HCT116 (cell line): ENCODE results near the gene SYNGAP1. TPM values are rescaled to one million over a fixed set of nuclear protein-coding genes. Genes with fewer than 3 reads are reported as not detected.
A peak's percentile ranks its signal among the peaks of the same experiment; 100 is the strongest.

Experiments
- ATAC-seq: fragments of 200-7000 bp; cut with Tn5 transposase; 2 replicates; pipeline ENCODE4 v1.9.1; 2020; ENCODE audit warnings: mild to moderate bottlenecking, moderate library complexity
- BruUV-seq: library from RNA; stranded (reverse); fragments of 400-500 nt; replicated peaks from 2 replicates; lab custom pipeline; 2021; lab: Mats Ljungman, UMichigan
- CTCF ChIA-PET: fragments of 300-600 bp; sonication (Branson Sonifier 250); formaldehyde crosslinking; loops from one replicate; lab custom pipeline; 2021; ENCODE audit warnings: antibody characterized with exemption; lab: Charles Lee
- POLR2A ChIA-PET: fragments of 300-600, 350-600 bp; sonication (Branson Sonifier 250); formaldehyde crosslinking; loops from one replicate; lab custom pipeline; 2021; ENCODE audit warnings: antibody characterized with exemption; lab: Charles Lee
- RAD21 ChIA-PET, 2 experiments: fragments of 300-600 bp; sonication (Branson Sonifier 250); formaldehyde crosslinking; loops; one replicate each; lab custom pipeline; 2023; ENCODE audit warnings: low total read pairs in 2 of 2; ENCODE audit not compliant: uncharacterized antibody in 2 of 2, unreplicated experiment in 2 of 2, low non-redundant PET in 1 of 2; lab: Charles Lee
- DNase-seq: peaks from one replicate; pipeline ENCODE4 v3.0.0-alpha.2; 2010; ENCODE audit warnings: low read depth, low spot score
- H2AFZ ChIP-seq: fragments of 200-600 bp; shearing (Covaris generic), sonication (generic); 2 replicates; pipeline ENCODE4 v1.6.1; 2017; ENCODE audit warnings: low read depth, mixed run types, mixed read lengths, antibody characterized with exemption, low read length; ENCODE audit not compliant: poor library complexity, severe bottlenecking
- H3K27ac ChIP-seq: 2 replicates; pipeline ENCODE4 v1.5.1; 2012; ENCODE audit warnings: low read depth, low read length
- H3K27me3 ChIP-seq: fragments of 200-600 bp; sonication (generic); 2 replicates; pipeline ENCODE4 v1.6.1; 2016; ENCODE audit warnings: mixed run types, low read length, mixed read lengths; ENCODE audit not compliant: insufficient read depth
- H3K36me3 ChIP-seq, 2 experiments: fragments of 200-500 bp in 1 of 2; fragments of 200-600 bp in 1 of 2; sonication (Bioruptor generic) in 1 of 2; sonication (generic) in 1 of 2; 2 replicates each; pipeline versions ENCODE4 v1.5.1 to v1.6.1; 2014 to 2016; ENCODE audit warnings: low read length in 2 of 2, inconsistent platforms in 1 of 2, mixed read lengths in 1 of 2, mixed run types in 1 of 2; ENCODE audit not compliant: insufficient read depth in 2 of 2, control insufficient read depth in 1 of 2
- H3K4me1 ChIP-seq, 2 experiments: fragments of 200-600 bp in 1 of 2; sonication (generic) in 1 of 2; 2 replicates each; pipeline versions ENCODE4 v1.5.1 to v1.6.1; 2012 to 2017; ENCODE audit warnings: low read length in 2 of 2, inconsistent platforms in 1 of 2, mild to moderate bottlenecking in 1 of 2, mixed read lengths in 1 of 2, mixed run types in 1 of 2, moderate library complexity in 1 of 2; ENCODE audit not compliant: insufficient read depth in 2 of 2, control insufficient read depth in 1 of 2
- H3K4me2 ChIP-seq: fragments of 200-600 bp; sonication (generic); 2 replicates; pipeline ENCODE4 v1.6.1; 2017; ENCODE audit warnings: mixed run types, low read length, mixed read lengths
- H3K4me3 ChIP-seq, 2 experiments: fragments of 200-600 bp in 1 of 2; sonication (generic) in 1 of 2; replicated peaks in 1 of 2; 2 replicates each; pipeline ENCODE4 v1.5.1; 2011 to 2016; ENCODE audit warnings: low read length in 2 of 2, control low read depth in 1 of 2, low read depth in 1 of 2, mild to moderate bottlenecking in 1 of 2, mixed read lengths in 1 of 2, mixed run types in 1 of 2
- H3K79me2 ChIP-seq: fragments of 200-600 bp; sonication (generic); 2 replicates; pipeline ENCODE4 v1.6.1; 2017; ENCODE audit warnings: mild to moderate bottlenecking, mixed run types, low read length, moderate library complexity, mixed read lengths; ENCODE audit not compliant: insufficient read depth
- H3K9ac ChIP-seq: fragments of 200-600 bp; sonication (generic); 2 replicates; pipeline ENCODE4 v1.6.1; 2016; ENCODE audit warnings: low read length, mixed read lengths
- H3K9me2 ChIP-seq: fragments of 200-600 bp; sonication (generic), shearing (Covaris generic); 2 replicates; pipeline ENCODE4 v1.6.1; 2017; ENCODE audit warnings: mixed run types, mild to moderate bottlenecking, moderate library complexity; ENCODE audit not compliant: insufficient read depth
- H3K9me3 ChIP-seq, 2 experiments: fragments of 200-500 bp in 1 of 2; fragments of 200-600 bp in 1 of 2; sonication (Bioruptor generic) in 1 of 2; sonication (generic) in 1 of 2; 2 replicates each; pipeline ENCODE4 v1.6.1; 2014 to 2017; ENCODE audit warnings: low read length in 2 of 2, mixed read lengths in 2 of 2, inconsistent platforms in 1 of 2, low read depth in 1 of 2, mild to moderate bottlenecking in 1 of 2, mixed run types in 1 of 2, moderate library complexity in 1 of 2; ENCODE audit not compliant: control insufficient read depth in 1 of 2, insufficient read depth in 1 of 2
- H4K20me1 ChIP-seq: fragments of 200-600 bp; sonication (generic), shearing (Covaris generic); 2 replicates; pipeline ENCODE4 v1.6.1; 2017; ENCODE audit warnings: mixed run types, mild to moderate bottlenecking, moderate library complexity; ENCODE audit not compliant: insufficient read depth
- EZH2 ChIP-seq: fragments of 200-600 bp; sonication (generic); IDR thresholded peaks from 2 replicates; pipeline ENCODE4 v1.6.1; 2017; ENCODE audit warnings: antibody characterized with exemption, mixed run types
- EZH2phosphoT487 ChIP-seq: fragments of 200-600 bp; IDR thresholded peaks from 2 replicates; pipeline ENCODE4 v1.6.1; 2018; ENCODE audit warnings: antibody characterized with exemption, borderline replicate concordance
- FOSL1 ChIP-seq: IDR thresholded peaks from 2 replicates; pipeline ENCODE4 v1.6.1; 2012; ENCODE audit warnings: low read depth
- JUND ChIP-seq: IDR thresholded peaks from 2 replicates; pipeline ENCODE4 v1.6.1; 2012
- POLR2A ChIP-seq: IDR thresholded peaks from 2 replicates; pipeline ENCODE4 v1.7.0; 2011; ENCODE audit warnings: borderline replicate concordance; ENCODE audit not compliant: insufficient read depth, insufficient read length; ENCODE audit errors: extremely low read depth
- RAD21 ChIP-seq: IDR thresholded peaks from 2 replicates; pipeline ENCODE4 v1.6.1; 2012; ENCODE audit warnings: low read depth, mild to moderate bottlenecking
- SP1 ChIP-seq: IDR thresholded peaks from 2 replicates; pipeline ENCODE4 v1.6.1; 2012; ENCODE audit warnings: low read depth
- ZFX ChIP-seq: fragments of 450-650 bp; IDR thresholded peaks from 2 replicates; pipeline ENCODE4 v1.6.1; 2017
- intact Hi-C: fragments of 100-400 bp; cut with micrococcal nuclease; formaldehyde crosslinking; loops from 2 replicates; pipeline ENCODE4 v1.10.0; 2022
- total RNA-seq: library from RNA; stranded (reverse); gene quantifications from one replicate; pipeline ENCODE4 v1.2.1, GENCODE V29; 2021; ENCODE audit not compliant: unreplicated experiment
- TF ChIP-seq, protein P1 (sequence below), 3 experiments: fragments of 200-600 bp in 1 of 3; sonication (generic) in 1 of 3; IDR thresholded peaks in 2 of 3; conservative IDR thresholded peaks in 1 of 3; 2 replicates each; pipeline ENCODE4 v1.5.1; 2012 to 2017; ENCODE audit warnings: low read depth in 2 of 3, low read length in 2 of 3, antibody characterized with exemption in 1 of 3, borderline replicate concordance in 1 of 3, control low read depth in 1 of 3, mild to moderate bottlenecking in 1 of 3, mixed read lengths in 1 of 3, mixed run types in 1 of 3, moderate library complexity in 1 of 3; ENCODE audit not compliant: insufficient read depth in 1 of 3
- TF ChIP-seq, protein P2 (sequence below): IDR thresholded peaks from 2 replicates; pipeline ENCODE4 v1.6.1; 2012
- TF ChIP-seq, protein P3 (sequence below): IDR thresholded peaks from 2 replicates; pipeline ENCODE4 v1.6.1; 2011; ENCODE audit warnings: mild to moderate bottlenecking, low read length, moderate library complexity; ENCODE audit not compliant: insufficient replicate concordance; ENCODE audit errors: extremely low read depth

SYNGAP1 gene
- total RNA-seq, 1 experiment from 2014 or later: 11.5 TPM

DNA sequence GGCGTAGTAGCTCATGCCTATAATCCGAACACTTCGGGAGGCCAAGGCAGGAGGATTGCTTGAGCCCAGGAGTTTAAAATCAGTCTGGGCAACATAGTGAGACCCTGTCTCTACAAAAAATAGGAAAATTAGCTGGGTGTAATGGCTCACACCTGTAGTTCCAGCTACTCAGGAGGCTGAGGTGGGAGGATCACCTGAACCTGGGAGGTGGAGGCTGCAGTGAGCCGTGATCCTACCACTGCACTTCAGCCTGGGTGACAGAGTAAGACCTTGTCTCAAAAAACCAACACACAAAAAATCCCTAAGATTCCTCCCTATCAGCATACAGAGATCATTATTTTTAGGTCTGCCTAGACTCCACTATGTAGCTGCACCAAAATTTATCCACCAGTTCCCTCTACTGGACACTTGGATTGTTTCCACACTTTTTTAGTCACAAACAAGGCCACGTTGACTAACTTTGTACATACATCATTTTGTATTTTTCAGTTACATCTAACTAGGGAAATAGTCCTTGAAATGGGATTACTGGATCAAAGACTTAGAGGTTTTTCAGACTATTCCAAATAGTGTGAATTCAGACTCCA lies 12.6 kb upstream of the SYNGAP1 start:
- TF ChIP-seq, protein P1, sequence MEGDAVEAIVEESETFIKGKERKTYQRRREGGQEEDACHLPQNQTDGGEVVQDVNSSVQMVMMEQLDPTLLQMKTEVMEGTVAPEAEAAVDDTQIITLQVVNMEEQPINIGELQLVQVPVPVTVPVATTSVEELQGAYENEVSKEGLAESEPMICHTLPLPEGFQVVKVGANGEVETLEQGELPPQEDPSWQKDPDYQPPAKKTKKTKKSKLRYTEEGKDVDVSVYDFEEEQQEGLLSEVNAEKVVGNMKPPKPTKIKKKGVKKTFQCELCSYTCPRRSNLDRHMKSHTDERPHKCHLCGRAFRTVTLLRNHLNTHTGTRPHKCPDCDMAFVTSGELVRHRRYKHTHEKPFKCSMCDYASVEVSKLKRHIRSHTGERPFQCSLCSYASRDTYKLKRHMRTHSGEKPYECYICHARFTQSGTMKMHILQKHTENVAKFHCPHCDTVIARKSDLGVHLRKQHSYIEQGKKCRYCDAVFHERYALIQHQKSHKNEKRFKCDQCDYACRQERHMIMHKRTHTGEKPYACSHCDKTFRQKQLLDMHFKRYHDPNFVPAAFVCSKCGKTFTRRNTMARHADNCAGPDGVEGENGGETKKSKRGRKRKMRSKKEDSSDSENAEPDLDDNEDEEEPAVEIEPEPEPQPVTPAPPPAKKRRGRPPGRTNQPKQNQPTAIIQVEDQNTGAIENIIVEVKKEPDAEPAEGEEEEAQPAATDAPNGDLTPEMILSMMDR (IDR thresholded peaks at IDR 0.05 in 2 of 3, conservative IDR thresholded peaks at IDR 0.05 in 1 of 3; ENCODE audit: borderline replicate concordance in 1 of 3, insufficient read depth in 1 of 3, low read depth in 2 of 3, low read length in 2 of 3): peak; percentile 23 to 49 (median 44); a peak in 3 of 6 replicates
- TF ChIP-seq SP1 (no peak), FOSL1 (no peak), EZH2phosphoT487 (no peak), RAD21 (peak; percentile 59), EZH2 (no peak), ZFX (no peak), JUND (no peak), POLR2A (no peak)
- TF ChIP-seq, protein P2, sequence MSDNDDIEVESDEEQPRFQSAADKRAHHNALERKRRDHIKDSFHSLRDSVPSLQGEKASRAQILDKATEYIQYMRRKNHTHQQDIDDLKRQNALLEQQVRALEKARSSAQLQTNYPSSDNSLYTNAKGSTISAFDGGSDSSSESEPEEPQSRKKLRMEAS: no peak
- TF ChIP-seq, protein P3, sequence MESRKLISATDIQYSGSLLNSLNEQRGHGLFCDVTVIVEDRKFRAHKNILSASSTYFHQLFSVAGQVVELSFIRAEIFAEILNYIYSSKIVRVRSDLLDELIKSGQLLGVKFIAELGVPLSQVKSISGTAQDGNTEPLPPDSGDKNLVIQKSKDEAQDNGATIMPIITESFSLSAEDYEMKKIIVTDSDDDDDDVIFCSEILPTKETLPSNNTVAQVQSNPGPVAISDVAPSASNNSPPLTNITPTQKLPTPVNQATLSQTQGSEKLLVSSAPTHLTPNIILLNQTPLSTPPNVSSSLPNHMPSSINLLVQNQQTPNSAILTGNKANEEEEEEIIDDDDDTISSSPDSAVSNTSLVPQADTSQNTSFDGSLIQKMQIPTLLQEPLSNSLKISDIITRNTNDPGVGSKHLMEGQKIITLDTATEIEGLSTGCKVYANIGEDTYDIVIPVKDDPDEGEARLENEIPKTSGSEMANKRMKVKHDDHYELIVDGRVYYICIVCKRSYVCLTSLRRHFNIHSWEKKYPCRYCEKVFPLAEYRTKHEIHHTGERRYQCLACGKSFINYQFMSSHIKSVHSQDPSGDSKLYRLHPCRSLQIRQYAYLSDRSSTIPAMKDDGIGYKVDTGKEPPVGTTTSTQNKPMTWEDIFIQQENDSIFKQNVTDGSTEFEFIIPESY: no peak
- H3K9me3 ChIP-seq: no peaks in the 10 kb centered on the region
- ATAC-seq (no peak), DNase-seq (no peak)
- peaks cover 6% of the 10 kb centered on the region; the same call in 1 of the 2 replicates for H3K79me2 ChIP-seq
- H3K4me1 ChIP-seq: peaks cover 5 to 18% of the 10 kb centered on the region in 2 experiments; a peak in 3 of 4 replicates
- H3K27ac ChIP-seq: peak overlapping the region; percentile 12; the same call in 1 of the 2 replicates
- no peak overlapping the region for H3K4me2 ChIP-seq
- H4K20me1 ChIP-seq: no peaks in the 10 kb centered on the region
- RAD21 ChIA-PET: no interaction called here
- TSS peak; percentile 5 for BruUV-seq
- CTCF ChIA-PET: interaction anchor here (0.8 to 1.1 kb wide), 2 partner anchors 14 to 129 kb away, joined by 3 read pairs; no protein-coding TSS in a partner anchor
- POLR2A ChIA-PET: interaction anchor here (1.4 kb wide), 1 partner anchor 130 kb away, joined by 5 read pairs; the partner anchor contains the start of gene B3GALT4
- no peaks in the 10 kb centered on the region for H3K27me3 ChIP-seq
- peaks cover 35 to 59% of the 10 kb centered on the region in 2 experiments for H3K36me3 ChIP-seq
- H3K9ac ChIP-seq: no peak overlapping the region
- intact Hi-C loops: loop anchor here (1.0 kb wide), 1 partner anchor 127 kb away; no protein-coding TSS in a partner anchor
- no peaks in the 10 kb centered on the region for H3K9me2 ChIP-seq
- no peak overlapping the region for H3K4me3 ChIP-seq
- no peak overlapping the region for H2AFZ ChIP-seq
